Astrocyte of the spinal cord (primary cell): ENCODE results near the gene FXYD6.
"Not testable (repeated sequence)": the region's sequence is repeated elsewhere in the genome, so short reads cannot be mapped to it uniquely, and the experiment has no call there.

Source experiments
- DNase-seq: peaks from one replicate; pipeline ENCODE4 v3.0.0; 2011; ENCODE audit warnings: low read depth, low spot score
- H3K4me3 ChIP-seq: 2 replicates; pipeline ENCODE4 v1.5.1; 2011; ENCODE audit warnings: low read depth, mild to moderate bottlenecking, low read length, moderate library complexity
- CTCF ChIP-seq: IDR thresholded peaks from 2 replicates; pipeline ENCODE4 v1.5.1; 2012; ENCODE audit warnings: low read depth, mild to moderate bottlenecking, low read length, inconsistent platforms
- in situ Hi-C: cut with HindIII; loops from 2 replicates; pipeline ENCODE4 v1.10.0; 2017; ENCODE audit warnings: low sequenced_read_pairs

The FXYD6 gene

GRCh38 chr11:117815262-117815803, 61.1 kb downstream of the FXYD6 start:
- no peak for DNase-seq
- no peak overlapping the region for H3K4me3 ChIP-seq
- no peak for TF ChIP-seq CTCF
- in situ Hi-C loops, result no loop called here

- peak; percentile 27 for DNase-seq
- H3K4me3 ChIP-seq, result no peak overlapping the region
- in situ Hi-C loops, result no loop called here
- no peak for TF ChIP-seq CTCF
Observed at GRCh38 chr11:117814766-117815261, 61.6 kb downstream of the FXYD6 start.

GRCh38 chr11:117814204-117814765, 62.2 kb downstream of the FXYD6 start:
- in situ Hi-C loops, result no loop called here
- no peak overlapping the region for H3K4me3 ChIP-seq
- no peak for TF ChIP-seq CTCF
- no peak for DNase-seq

- in situ Hi-C loops, DNase-seq, H3K4me3 ChIP-seq: not testable (repeated sequence)
Observed at GRCh38 chr11:117810056-117810451, 66.4 kb downstream of the FXYD6 start.

- in situ Hi-C loops, result no loop called here
- H3K4me3 ChIP-seq, result no peak overlapping the region
- DNase-seq, result peak; percentile 20
- TF ChIP-seq CTCF, result peak; percentile 53
Observed at GRCh38 chr11:117809236-117810055, 67.0 kb downstream of the FXYD6 start.

GRCh38 chr11:117808784-117809183, 67.7 kb downstream of the FXYD6 start:
- TF ChIP-seq CTCF, result no peak
- in situ Hi-C loops, result no loop called here
- no peak overlapping the region for H3K4me3 ChIP-seq
- DNase-seq, result no peak
